Measurements from ENCODE around the gene CASP4.
"Not testable (repeated sequence)": the region's sequence is repeated elsewhere in the genome, so short reads cannot be mapped to it uniquely, and the experiment has no call there.

Gene CASP4

DNA sequence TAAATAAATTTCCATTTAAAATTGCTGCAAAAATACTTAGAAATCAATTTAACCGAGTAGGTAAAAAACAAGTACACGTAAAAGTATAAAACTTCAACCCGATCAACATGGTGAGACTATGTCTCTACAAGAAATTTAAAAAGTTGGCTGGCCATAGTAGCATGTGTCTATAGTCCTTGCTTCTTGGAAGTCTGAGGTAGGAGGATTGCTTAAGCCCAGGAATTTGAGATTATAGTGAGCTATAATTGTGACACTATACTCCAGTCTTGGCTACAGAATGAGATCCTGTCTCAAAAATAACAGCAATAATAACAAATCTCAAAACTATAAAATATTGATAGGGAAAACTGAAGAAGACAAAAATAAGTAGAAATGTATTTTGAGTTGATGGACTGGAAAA, 11.1 kb downstream of the CASP4 start:
- no peak for DNase-seq (ENCODE audit: low read depth in 1 of 2, low spot score in 1 of 2)

GRCh38 chr11:104956528-104956927, 11.8 kb downstream of the CASP4 start:
- DNase-seq (ENCODE audit: low read depth in 1 of 2, low spot score in 1 of 2), result no peak

DNA sequence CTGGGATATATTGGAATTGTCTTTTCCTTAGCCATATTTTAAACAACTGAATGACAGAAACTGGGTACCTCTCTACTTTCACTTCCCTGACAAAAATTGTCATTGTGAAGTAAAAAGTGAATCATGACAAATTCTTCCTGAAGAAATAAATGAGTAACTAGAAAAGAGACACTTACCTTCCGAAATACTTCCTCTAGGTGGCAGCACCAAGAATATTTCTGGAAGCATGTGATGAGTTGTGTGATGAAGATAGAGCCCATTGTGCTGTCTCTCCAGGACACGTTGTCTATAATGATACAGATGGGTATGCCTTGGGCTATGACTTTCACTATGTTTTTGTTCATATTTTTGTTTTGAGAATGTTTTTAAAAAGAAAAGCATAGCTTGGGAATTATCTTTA, 21.5 kb downstream of the CASP4 start:
- DNase-seq (ENCODE audit: low read depth in 1 of 2, low spot score in 1 of 2), result no peak

DNA sequence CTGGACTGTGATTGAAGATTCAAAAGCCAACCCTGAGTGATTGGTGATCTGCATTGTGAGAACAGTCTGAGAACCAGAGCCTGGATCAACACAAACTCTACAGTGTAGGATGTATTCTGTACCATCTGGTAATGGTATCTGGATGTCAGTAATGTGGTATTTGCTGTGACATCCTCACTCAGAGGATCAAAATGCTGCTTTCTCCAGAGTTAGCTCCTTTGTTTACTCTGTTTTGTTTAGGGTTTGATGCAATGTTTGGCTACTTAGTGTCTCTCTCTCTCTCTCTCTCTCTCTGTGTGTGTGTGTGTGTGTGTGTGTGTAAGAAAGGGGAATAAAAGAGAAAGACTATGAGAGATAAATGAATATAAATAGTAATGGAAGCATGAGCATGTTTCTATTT, 24.3 kb downstream of the CASP4 start:
- DNase-seq (ENCODE audit: low read depth in 1 of 2, low spot score in 1 of 2), result no peak

DNA sequence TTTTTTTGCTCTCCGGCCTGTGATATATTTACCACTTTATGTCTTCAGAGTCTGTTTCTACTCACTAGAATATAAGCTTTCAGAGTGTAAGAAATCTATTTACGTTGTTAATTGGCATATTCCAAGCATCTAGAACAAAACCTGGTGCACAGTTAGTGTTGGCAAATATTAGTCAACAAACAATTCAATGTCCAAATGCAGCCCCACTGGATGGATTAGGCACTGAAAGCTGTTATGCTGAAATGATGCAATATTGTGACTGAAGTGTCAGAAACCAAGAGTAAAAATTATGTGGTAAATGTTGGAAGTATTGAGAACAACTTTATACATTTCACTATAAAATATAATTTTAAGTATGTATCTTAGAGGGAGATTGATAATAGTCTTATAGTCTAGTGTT, 24.8 kb downstream of the CASP4 start:
- DNase-seq (ENCODE audit: low read depth in 1 of 2, low spot score in 1 of 2), result no peak

GRCh38 chr11:104934594-104934993, 33.8 kb downstream of the CASP4 start:
- DNase-seq (ENCODE audit: low read depth in 1 of 2, low spot score in 1 of 2), result no peak

DNA sequence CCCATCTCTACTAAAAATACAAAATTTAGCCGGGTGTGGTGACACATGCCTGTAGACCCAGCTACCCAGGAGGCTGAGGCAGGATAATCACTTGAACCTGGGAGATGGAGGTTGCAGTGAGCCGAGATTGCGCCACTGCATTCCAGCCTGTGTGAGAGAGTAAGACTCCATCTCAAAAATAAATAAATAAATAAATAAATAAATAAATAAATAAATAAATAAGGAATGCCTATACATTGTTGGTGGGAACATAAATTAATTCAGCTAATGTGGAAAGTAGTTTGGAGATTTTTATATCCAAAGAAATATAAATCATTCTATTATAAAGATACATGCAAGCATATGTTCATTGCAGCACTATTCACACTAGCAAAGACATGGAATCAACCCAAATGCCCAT, 34.3 kb downstream of the CASP4 start:
- DNase-seq (ENCODE audit: low read depth in 1 of 2, low spot score in 1 of 2), result not testable (repeated sequence)

- no peak for DNase-seq (ENCODE audit: low read depth in 1 of 2, low spot score in 1 of 2)
Observed at GRCh38 chr11:104928811-104929210, 39.6 kb downstream of the CASP4 start.

GRCh38 chr11:104926771-104927611, 41.4 kb downstream of the CASP4 start:
- DNase-seq (ENCODE audit: low read depth in 1 of 2, low spot score in 1 of 2), result no peak

GRCh38 chr11:104925850-104926249, 42.5 kb downstream of the CASP4 start:
- no peak for DNase-seq (ENCODE audit: low read depth in 1 of 2, low spot score in 1 of 2)

GRCh38 chr11:104918113-104918824, 50.1 kb downstream of the CASP4 start:
- DNase-seq (ENCODE audit: low read depth in 1 of 2, low spot score in 1 of 2), result no peak

DNA sequence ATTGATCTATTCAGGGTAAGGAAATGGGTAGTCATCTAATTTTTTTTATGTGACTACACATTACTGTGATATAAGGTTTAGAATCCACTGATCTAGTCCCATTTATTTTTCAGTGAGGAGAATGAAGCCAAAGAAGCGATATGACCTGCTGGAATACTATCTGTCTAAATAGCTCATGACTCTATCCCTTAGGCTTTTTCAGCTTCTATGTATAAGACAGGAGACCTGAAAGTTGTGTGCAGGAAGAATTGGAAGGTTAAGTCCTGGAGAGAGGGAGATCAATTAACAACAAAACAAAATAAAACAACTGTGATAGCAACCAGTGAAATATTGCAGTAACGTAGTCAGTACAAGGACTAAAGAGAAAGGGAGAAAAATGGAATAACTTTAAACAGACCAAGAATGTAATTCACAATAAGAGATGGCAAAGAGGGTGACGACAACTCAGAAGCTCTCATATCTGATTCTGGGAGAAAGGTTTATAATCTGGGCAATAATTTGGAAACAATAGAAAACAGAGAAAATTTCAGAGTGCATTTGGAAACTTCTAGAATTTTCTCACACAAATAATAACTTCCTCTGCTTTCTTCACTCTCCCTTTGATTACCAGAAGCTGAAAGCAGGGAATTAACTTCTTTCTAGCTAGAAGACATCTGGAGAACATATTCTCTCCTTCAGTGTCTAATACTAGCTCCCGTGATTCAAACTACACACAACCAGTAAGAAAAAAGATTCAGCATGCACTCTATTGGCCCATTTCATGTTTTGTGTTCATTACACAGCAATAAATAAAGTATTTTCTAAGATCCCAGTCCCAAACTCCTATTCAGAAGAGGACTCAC, 50.9 kb downstream of the CASP4 start:
- no peak for DNase-seq (ENCODE audit: low read depth in 1 of 2, low spot score in 1 of 2)

DNA sequence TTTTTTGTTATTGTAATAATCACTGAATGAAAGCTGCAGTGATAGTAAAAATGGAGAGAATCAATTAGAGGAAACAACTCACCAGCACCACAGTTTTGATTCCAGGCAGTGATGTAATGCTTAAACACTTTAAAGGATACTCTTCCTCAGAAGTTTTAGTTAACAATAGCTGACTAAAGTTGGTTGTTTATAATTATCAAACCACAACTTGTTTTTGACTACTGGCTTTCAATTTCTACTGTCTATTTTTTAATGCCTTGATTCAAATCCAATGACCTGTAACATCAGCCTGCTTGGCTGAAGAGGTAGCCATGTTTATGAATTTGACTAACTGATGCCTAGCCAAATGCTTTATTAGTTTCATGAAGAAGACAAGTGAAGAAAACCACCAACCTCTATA, 51.9 kb downstream of the CASP4 start:
- no peak for DNase-seq (ENCODE audit: low read depth in 1 of 2, low spot score in 1 of 2)

- no peak for DNase-seq (ENCODE audit: low read depth in 1 of 2, low spot score in 1 of 2)
Observed at GRCh38 chr11:104912102-104912501, 56.3 kb downstream of the CASP4 start.

GRCh38 chr11:104908186-104908531, 60.2 kb downstream of the CASP4 start:
- DNase-seq (ENCODE audit: low read depth in 1 of 2, low spot score in 1 of 2), result no peak

DNA sequence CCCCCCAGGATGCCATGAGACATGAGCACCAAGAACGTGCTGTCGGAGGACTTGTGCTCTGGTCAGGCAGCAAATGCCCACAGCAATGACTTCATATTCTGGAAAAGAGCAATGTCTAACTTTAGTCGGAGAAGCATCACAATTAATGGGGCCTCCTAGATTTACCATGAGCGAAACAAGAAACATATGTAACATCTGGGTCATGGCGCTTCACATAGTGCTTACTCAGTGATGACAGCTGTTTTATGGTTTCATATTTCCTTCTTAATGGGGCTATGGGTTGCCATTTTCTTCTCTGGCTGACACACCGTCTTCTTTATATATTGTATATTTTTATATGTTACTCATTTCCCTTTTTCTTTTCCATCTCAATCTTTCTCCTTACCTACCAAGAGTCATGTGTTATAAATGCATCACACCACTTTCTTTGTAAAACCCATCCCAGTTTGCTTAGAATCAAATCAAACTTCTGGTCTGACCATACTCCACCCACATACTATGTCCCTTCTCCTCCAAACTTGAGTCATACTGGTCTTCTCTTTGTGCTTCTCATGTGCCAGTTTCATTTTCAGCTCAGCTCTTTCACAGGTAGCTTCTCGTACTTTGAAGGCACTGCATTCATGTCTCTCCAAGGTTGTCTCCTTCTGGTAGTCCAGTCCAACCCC, 60.7 kb downstream of the CASP4 start:
- no peak for DNase-seq (ENCODE audit: low read depth in 1 of 2, low spot score in 1 of 2)

DNA sequence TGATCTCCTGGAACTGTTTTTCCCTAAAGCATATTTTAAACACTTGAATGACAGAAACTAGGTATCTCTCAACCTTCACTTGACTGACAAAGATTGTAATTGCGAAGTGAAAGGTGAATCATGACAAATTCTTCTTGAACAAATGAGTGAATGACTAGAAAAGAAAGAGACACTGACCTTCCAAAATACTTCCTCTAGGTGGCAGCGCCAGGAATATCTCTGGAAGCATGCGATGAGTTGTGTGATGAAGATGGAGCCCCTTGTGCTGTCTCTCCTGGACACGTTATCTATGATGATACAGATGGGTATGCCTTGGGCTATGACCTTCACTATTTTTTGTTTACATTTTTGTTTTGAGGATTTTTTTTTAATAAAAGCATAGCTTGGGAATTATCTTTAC, 63.1 kb downstream of the CASP4 start:
- DNase-seq (ENCODE audit: low read depth in 1 of 2, low spot score in 1 of 2), result no peak

DNA sequence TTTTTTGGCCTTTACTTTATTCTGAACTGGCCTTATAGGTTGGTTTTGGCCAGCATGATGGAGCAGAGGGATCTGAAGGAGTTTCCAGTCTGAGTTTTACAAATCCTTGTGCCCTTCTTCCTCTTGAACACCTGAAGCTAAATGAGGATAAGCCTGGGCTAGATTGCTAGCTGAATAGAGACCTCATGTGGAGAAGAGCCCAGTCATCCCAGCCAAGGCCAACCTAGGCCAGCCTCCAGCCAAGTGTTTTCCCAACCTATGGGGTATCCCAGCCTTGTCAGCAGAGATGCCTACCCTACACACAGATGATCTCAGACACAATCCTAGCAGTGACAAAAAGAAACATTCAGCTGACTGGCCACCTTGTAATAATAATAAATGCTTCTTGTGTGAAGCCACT, 69.1 kb downstream of the CASP4 start:
- no peak for DNase-seq (ENCODE audit: low read depth in 1 of 2, low spot score in 1 of 2)

DNA sequence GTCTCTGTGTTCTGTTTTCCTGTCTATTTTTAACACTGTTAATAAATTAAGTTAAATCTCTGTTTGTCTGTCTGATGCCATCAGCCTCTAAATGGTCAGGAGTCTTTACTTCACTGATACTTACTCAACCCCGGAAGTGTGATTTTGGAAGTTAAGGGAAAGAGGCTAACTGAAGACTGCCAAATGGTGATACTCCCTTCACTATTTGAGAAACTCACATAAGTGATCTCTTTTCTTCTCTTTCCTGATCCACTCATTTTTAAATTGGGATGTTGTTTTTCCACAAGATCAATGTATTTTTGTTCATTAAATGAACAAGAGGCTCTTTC, 69.7 kb downstream of the CASP4 start:
- no peak for DNase-seq (ENCODE audit: low read depth in 1 of 2, low spot score in 1 of 2)

- no peak for DNase-seq (ENCODE audit: low read depth in 1 of 2, low spot score in 1 of 2)
Observed at GRCh38 chr11:104897891-104898684, 70.3 kb downstream of the CASP4 start, which contains the start of gene CASP12. Gene CASP12, minus strand, starts transcription at chr11:104898460.

DNA sequence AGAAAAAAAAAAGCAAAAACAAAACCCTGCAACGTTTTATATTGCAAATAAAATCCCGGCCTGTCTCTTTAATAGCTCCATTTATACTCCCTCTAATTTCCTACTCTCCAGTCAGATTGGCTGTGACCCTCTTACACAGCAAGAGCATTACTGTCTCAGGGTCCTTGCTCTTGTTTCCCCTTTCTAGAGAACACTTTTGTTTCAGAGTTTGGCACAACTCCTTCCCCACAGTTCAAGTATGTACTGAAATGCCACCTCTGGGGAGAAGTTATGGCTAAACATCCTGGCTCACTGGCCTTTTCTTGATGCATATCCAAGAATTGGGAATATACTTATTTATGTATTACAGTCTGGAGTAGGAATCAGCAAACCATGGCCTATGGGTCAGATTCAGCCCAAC, 72.7 kb downstream of the CASP4 start:
- no peak for DNase-seq (ENCODE audit: low read depth in 1 of 2, low spot score in 1 of 2)
